GM13977 (cell line): Measurements from ENCODE around the gene SI.

Source experiments
- DNase-seq: peaks from one replicate; pipeline ENCODE4 v3.0.0; 2012; ENCODE audit warnings: low spot score
- CTCF ChIP-seq: IDR thresholded peaks from 2 replicates; pipeline ENCODE4 v1.5.1; 2012; ENCODE audit warnings: mild to moderate bottlenecking, control low read depth; ENCODE audit not compliant: insufficient read depth; ENCODE audit errors: extremely low read depth, missing control alignments
- in situ Hi-C: fragments of 300-500 bp; cut with MboI; formaldehyde crosslinking; loops from one replicate; pipeline ENCODE4 v1.12.0; 2022; ENCODE audit warnings: low sequenced_read_pairs, low pct_unique_long_range_greater_than_20kb, mixed read lengths, inconsistent platforms; ENCODE audit not compliant: unreplicated experiment

The SI gene

GRCh38 chr3:165078293-165078692, at the start of gene SI:
Gene SI (minus strand): TSS chr3:165078496. CDS start chr3:165076012, 2,484 bp downstream.
- no peak for DNase-seq
- TF ChIP-seq CTCF: no peak
- in situ Hi-C loops: no loop called here

DNA sequence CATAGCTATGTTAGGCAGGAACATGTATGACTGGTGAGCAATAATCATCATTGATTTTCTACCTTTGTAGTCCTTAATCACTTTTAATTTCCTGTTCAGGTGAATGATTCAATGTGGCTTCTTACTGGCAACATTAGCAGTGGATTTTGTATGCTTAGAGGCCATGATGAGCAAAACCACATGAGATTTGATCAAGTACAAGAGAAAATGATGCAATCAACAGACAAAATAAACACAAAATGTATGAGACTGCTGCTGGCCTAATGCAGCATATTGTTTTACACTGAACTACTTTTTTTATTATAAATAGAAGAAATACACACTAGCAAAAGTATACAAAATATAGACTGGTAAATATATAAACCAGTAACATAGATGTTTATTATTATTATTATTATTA, 47.5 kb upstream of the SI start:
- in situ Hi-C loops: no loop called here
- no peak for TF ChIP-seq CTCF
- DNase-seq: no peak

GRCh38 chr3:165111401-165111800, 33.1 kb upstream of the SI start:
- in situ Hi-C loops: no loop called here

GRCh38 chr3:165103616-165104015, 25.3 kb upstream of the SI start:
- in situ Hi-C loops: no loop called here
- DNase-seq: no peak
- no peak for TF ChIP-seq CTCF

More at GRCh38 chr3:165111401-165111800, 33.1 kb upstream of the SI start:
- DNase-seq: no peak
- no peak for TF ChIP-seq CTCF

- no peak for DNase-seq
- in situ Hi-C loops: no loop called here
- no peak for TF ChIP-seq CTCF
Observed at GRCh38 chr3:165082650-165083049, 4.4 kb upstream of the SI start.

DNA sequence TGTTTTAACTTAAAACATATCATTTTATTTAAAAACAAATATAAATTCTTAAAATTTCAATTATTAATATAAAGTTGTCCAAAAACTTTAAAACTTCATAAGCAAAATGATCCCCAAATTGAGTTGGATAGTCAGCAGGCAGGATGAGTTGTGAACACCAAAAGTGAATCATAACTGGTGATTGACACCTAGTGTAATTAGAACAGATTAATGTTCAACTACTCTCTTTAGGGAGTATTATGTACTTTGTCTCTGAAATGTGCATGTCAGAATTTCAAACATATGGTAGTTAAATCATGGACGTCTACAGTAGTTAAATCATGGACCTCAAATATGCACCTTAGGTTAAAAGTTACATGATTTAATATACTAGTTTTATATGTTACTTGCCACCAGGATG, 2.9 kb upstream of the SI start:
- in situ Hi-C loops: no loop called here
- DNase-seq: no peak
- TF ChIP-seq CTCF: no peak

GRCh38 chr3:165075695-165076094, 2.6 kb downstream of the SI start:
- no peak for TF ChIP-seq CTCF
- no peak for DNase-seq
- in situ Hi-C loops: no loop called here
